ENCODE measurements around the gene LRRC10B. TPM values are rescaled to one million over a fixed set of nuclear protein-coding genes. Genes with fewer than 3 reads are reported as not detected.

LRRC10B gene
- total RNA-seq, 4 donors from 2014 or later = 0.59 to 39.7 (median 3.1) TPM

GRCh38 chr11:61480994-61481335 is 27.6 kb upstream of the LRRC10B start:
- no peak overlapping the region for H3K4me3 ChIP-seq
- DNase-seq = no peak
- TF ChIP-seq CTCF (IDR thresholded peaks at IDR 0.05) (no peak), POLR2A (IDR thresholded peaks at IDR 0.05) (no peak)
- no peaks in the 10 kb centered on the region for H3K36me3 ChIP-seq
- H3K4me1 ChIP-seq = no peaks in the 10 kb centered on the region
- intact Hi-C loops (cut with DNase I; ENCODE audit: low total_unique reads) = no loop called here
- H3K27me3 ChIP-seq = no peaks in the 10 kb centered on the region
- H3K9me3 ChIP-seq = no peaks in the 10 kb centered on the region
- H3K27ac ChIP-seq = no peak overlapping the region

- H3K27me3 ChIP-seq = no peaks in the 10 kb centered on the region
- H3K4me1 ChIP-seq = no peaks in the 10 kb centered on the region
- no peaks in the 10 kb centered on the region for H3K36me3 ChIP-seq
- no peak for DNase-seq
- H3K27ac ChIP-seq = no peak overlapping the region
- H3K9me3 ChIP-seq = no peaks in the 10 kb centered on the region
- intact Hi-C loops (cut with DNase I; ENCODE audit: low total_unique reads) = no loop called here
- no peak for TF ChIP-seq POLR2A (IDR thresholded peaks at IDR 0.05)
- no peak for TF ChIP-seq CTCF (IDR thresholded peaks at IDR 0.05)
- no peak overlapping the region for H3K4me3 ChIP-seq
These were observed 26.7 kb upstream of the LRRC10B start for GRCh38 chr11:61481806-61482205.

- intact Hi-C loops (cut with DNase I; ENCODE audit: low total_unique reads) = no loop called here
These were observed 26.0 kb upstream of the LRRC10B start for GRCh38 chr11:61482513-61482912.

GRCh38 chr11:61484541-61484940 is 24.0 kb upstream of the LRRC10B start:
- no peak overlapping the region for H3K27ac ChIP-seq
- no peak for TF ChIP-seq POLR2A (IDR thresholded peaks at IDR 0.05)

More at GRCh38 chr11:61482513-61482912, 26.0 kb upstream of the LRRC10B start:
- H3K27me3 ChIP-seq = no peaks in the 10 kb centered on the region
- H3K4me3 ChIP-seq = no peak overlapping the region
- no peaks in the 10 kb centered on the region for H3K4me1 ChIP-seq
- no peak overlapping the region for H3K27ac ChIP-seq
- TF ChIP-seq POLR2A (IDR thresholded peaks at IDR 0.05) (no peak), CTCF (IDR thresholded peaks at IDR 0.05) (no peak)
- H3K36me3 ChIP-seq = no peaks in the 10 kb centered on the region
- no peak for DNase-seq
- H3K9me3 ChIP-seq = no peaks in the 10 kb centered on the region

GRCh38 chr11:61485080-61485479 is 23.5 kb upstream of the LRRC10B start:
- H3K4me3 ChIP-seq = no peak overlapping the region
- no peaks in the 10 kb centered on the region for H3K9me3 ChIP-seq
- intact Hi-C loops (cut with DNase I; ENCODE audit: low total_unique reads) = no loop called here
- no peak overlapping the region for H3K27ac ChIP-seq
- no peak for DNase-seq
- no peaks in the 10 kb centered on the region for H3K4me1 ChIP-seq
- no peaks in the 10 kb centered on the region for H3K27me3 ChIP-seq
- no peaks in the 10 kb centered on the region for H3K36me3 ChIP-seq
- TF ChIP-seq POLR2A (IDR thresholded peaks at IDR 0.05) (no peak), CTCF (IDR thresholded peaks at IDR 0.05) (no peak)

More at GRCh38 chr11:61484541-61484940, 24.0 kb upstream of the LRRC10B start:
- Histone ChIP-seq H3K27me3 (no peaks in the 10 kb centered on the region), H3K36me3 (no peaks in the 10 kb centered on the region), H3K4me1 (no peaks in the 10 kb centered on the region), H3K9me3 (no peaks in the 10 kb centered on the region), H3K4me3 (no peak overlapping the region)
- intact Hi-C loops (cut with DNase I; ENCODE audit: low total_unique reads) = no loop called here
- DNase-seq = no peak

- Histone ChIP-seq H3K27ac (no peak overlapping the region), H3K36me3 (no peaks in the 10 kb centered on the region), H3K4me1 (no peaks in the 10 kb centered on the region), H3K27me3 (no peaks in the 10 kb centered on the region), H3K9me3 (no peaks in the 10 kb centered on the region), H3K4me3 (no peak overlapping the region)
- TF ChIP-seq CTCF (IDR thresholded peaks at IDR 0.05) (no peak), POLR2A (IDR thresholded peaks at IDR 0.05) (no peak)
- no peak for DNase-seq
- intact Hi-C loops (cut with DNase I; ENCODE audit: low total_unique reads) = no loop called here
These were observed 22.4 kb upstream of the LRRC10B start for GRCh38 chr11:61486011-61486620.

Measured in uterus (tissue), 4 donors.